HG03565 (cell line): ENCODE data around the gene RPTOR.
A peak's percentile ranks its signal among the peaks of the same experiment; 100 is the strongest.
"Not testable (repeated sequence)": the region's sequence is repeated elsewhere in the genome, so short reads cannot be mapped to it uniquely, and the experiment has no call there.

Source experiments
- ATAC-seq: cut with Tn5 transposase; IDR thresholded peaks from one replicate; pipeline ENCODE4 v1.9.1; 2021; ENCODE audit warnings: mild to moderate bottlenecking, moderate library complexity; ENCODE audit not compliant: unreplicated experiment

RPTOR gene

DNA sequence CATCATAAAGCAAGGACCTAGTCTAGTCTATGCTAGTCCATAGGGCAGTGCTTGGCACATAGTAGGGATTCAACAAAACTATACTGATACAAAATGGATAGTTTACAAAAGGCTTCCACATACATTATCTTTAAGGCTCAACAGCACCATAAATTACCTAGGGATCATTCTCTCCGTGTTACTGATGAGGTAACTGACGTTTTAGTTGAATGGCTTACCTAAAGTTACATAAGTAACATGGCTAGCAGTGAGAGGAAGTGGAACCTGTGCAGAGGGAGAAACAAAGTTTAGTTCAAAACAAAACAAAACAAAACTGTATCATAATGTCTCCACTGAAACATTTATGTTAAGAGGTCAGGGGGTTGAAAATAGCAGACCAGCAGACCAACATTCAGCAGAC is 7.9 kb downstream of the RPTOR start:
- no peak for ATAC-seq

DNA sequence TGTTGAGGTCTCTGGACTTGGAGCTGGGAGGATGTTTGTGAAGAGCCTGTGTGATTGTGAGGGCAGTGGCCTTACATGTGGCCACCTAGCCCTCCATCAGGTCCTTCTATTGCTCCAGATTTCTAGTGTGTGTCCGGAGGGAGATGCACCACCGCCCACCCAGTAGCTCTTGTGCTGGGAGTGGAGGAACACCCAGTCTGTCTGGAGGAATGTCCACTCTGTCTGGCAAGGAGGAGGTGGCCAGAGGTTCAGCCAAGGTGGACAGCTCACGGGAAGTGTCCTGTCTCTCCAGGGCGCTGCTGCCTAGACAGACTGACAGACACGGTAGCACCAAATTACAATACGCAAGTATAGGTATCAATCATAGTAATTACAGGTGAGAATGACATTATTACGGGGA is 10.6 kb downstream of the RPTOR start:
- ATAC-seq: no peak

DNA sequence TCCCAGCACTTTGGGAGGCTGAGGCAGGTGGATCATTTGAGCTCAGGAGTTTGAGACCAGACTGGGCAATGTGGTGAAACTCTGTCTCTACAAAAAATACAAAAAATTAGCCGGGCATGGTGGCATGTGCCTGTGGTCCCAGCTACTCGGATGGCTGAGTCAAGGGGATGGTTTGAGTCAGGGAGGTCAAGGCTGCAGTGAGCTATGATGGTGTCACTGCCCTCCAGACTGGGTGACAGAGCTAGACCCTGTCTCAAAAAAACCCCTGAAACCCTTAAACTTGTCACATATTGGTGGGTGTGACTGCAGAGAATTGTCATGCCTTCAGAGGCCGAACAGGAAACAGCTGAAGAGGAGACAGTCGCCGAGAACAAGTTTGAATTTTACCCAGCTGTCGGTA is 13.4 kb downstream of the RPTOR start:
- ATAC-seq: no peak

DNA sequence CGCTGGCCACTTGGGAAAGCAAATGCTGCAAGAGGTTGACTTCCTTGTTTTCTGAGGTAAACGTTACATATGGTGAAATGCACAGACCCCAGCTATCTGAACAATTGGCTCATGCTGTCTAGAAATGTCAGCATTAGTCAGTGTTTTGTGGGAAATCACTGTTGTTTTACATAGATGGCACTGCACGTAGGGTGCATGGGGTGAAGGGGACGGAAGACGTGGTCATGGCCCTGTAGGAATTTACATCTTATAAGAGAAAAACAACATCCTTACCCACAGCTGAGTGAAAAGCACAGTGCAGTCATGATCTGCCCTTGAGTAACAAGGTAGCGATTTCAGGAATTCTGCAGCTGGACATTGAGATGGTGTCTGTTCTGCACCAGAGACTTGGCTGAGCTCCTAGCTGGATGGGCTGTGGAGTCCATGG is 15.2 kb downstream of the RPTOR start:
- ATAC-seq: no peak

DNA sequence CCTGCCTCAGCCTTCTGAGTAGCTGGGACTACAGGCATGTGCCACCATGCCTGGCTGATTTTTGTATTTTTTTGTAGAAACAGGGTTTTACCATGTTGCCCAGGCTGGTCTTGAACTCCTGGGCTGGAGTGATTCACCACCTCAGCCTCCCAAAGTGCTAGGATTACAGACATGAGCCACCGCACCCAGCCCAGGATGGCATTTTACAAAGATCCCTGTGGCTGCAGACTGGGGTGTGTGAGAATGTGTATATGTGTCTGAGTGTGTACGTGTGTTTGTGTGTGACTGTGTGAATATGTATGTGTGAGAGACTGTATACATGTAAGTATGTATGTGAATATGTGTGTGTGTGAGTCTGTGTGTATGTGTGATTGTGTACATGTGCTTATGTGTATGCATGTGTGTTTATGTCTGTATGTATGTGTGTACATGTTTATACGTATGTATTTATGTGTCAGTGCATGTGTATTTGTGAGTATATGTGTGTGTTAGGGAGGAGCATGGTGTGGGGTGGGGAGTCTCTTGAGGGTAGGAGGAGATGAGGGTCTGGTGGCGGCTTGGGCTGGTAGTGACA is 17.0 kb downstream of the RPTOR start:
- no peak for ATAC-seq

DNA sequence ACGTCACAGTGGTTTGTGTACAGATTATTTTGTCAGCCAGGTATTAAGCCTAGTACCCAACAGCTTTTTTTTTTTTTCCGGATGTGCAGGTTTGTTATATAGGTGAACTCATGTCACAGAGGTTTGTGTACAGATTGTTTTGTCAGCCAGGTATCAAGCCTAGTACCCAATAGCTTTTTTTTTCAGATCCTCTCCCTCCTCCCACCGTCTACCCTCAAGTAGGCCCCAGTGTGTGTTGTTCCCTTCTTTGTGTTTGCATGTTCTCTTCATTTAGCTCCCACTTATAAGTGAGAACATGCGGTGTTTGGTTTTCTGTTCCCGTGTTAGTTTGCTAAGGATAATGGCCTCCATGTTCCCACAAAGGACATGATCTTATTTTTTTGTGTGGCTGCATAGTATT is 19.9 kb downstream of the RPTOR start:
- no peak for ATAC-seq

DNA sequence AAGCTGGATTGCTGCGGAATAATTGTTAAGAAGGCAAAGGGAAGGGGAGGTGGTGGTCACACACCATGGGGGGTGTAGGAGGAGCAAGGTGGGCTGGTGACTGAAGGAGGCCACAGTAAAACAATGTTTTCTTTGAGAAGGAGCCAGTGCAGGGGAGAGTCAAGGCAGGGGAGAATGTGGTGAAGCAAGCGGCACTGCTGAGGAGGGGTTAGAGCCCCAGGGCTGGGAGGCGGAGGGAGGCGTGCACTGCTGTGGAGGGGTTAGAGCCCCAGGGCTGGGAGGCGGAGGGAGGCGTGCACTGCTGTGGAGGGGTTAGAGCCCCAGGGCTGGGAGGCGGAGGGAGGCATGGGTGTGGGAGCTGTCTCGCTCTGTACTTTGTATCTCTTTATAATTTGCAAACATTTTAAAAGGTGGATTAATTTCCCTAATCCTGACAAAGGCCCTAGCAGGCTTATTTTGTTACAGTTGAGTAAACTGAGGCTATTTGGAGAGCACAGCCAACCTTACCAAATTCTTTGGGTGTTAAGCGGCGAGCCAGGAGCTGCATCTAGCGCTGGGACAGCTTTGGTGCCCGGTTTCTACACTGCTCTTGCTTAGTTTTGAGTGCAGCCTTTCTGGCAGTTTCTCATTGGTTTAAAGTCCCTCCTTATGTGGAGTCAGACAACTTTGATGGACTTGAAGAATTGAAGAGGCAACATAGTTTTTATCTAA is 20.9 kb downstream of the RPTOR start:
- ATAC-seq: no peak

DNA sequence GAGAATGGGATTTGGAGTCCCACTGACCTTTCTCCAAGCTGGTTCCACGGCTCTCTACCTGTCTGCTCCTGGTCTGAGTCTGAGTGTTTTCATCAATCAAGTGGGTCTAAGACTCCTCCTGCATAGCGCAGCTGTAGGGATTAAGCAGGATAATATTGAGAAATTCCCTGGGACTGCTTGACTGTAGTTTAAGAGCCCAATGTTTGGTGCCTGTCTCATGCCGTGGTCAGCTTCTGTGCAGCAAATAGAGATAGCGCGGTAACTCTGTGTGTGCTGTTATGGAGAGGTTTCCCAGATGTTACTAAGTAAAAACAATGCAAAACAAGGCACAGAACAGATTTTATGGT is 21.4 kb downstream of the RPTOR start:
- ATAC-seq: no peak

DNA sequence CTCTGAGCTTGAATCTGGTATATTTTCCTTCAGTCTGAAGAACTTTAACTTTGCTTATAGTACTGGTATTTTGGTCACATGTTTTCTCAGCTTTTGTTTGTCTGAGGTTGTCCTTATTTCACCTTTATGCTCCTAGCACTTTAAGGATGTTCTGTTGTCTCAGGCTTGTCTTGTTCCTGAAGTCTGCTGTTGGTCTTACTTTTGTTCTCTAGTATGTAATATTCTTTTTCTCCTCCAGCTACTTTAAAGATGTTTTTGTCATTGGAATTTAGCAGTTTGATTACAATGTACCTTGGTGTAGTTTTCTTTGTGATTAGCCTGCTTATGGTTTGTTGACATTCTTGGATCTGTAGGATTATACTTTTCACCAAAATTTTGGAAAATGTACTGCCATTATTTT is 23.6 kb downstream of the RPTOR start:
- no peak for ATAC-seq

DNA sequence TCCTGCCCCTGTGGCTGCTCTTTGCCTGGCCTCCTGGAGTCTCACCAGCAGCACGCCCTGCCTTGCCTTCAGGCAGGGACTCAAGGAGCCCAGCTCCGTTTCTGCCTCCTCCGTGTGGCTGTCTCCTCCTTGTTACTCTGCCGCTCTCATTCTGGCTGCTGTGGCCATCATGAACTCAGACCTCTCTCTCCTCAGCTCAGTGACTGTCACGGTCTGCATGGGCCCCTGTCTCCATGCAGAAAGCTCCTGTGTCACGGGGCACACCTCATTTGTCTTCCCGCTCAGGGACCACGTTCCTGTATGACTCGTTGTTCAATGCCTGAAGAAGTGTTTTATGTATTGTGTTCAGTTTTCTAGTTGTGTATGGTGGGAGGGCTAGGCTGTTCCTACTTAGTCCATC is 25.3 kb downstream of the RPTOR start:
- ATAC-seq: no peak

DNA sequence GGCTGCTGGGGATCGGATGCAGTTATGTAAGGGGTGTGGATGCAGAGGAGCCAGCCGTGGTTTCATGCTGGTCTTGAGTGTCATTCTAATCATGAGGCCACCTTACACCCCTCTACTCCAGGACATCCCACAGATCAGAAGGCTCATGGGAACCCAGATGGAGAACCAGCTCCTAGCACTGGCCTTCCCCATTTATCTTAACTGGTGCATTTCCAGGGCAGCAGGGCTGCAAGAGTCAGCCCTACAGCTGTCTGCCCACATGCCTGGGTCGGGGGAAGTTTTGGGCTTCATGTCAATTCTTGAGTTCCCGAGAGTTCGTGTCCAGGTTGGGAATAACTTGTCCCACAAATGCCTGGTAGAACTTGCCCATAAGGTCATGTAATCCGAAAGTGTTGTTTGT is 29.1 kb downstream of the RPTOR start:
- no peak for ATAC-seq

DNA sequence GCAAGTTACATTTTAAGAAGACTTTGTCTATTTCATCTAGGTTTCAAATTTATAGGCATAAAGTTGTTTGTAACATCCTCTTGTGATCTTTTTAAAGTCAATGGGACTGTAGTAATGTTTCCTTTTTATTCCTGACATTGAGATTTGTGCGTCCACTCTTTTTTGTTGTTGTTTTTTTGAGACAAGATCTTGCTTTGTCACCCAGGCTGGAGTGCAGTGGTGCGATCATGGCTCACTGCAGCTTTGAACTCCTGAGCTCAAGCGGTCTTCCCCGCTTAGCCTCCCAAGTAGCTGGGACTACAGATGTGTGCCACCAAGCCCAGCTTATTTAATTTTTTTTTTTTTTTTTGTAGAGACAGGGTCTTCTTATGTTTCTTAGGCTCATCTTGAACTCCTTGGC is 29.9 kb downstream of the RPTOR start:
- no peak for ATAC-seq

DNA sequence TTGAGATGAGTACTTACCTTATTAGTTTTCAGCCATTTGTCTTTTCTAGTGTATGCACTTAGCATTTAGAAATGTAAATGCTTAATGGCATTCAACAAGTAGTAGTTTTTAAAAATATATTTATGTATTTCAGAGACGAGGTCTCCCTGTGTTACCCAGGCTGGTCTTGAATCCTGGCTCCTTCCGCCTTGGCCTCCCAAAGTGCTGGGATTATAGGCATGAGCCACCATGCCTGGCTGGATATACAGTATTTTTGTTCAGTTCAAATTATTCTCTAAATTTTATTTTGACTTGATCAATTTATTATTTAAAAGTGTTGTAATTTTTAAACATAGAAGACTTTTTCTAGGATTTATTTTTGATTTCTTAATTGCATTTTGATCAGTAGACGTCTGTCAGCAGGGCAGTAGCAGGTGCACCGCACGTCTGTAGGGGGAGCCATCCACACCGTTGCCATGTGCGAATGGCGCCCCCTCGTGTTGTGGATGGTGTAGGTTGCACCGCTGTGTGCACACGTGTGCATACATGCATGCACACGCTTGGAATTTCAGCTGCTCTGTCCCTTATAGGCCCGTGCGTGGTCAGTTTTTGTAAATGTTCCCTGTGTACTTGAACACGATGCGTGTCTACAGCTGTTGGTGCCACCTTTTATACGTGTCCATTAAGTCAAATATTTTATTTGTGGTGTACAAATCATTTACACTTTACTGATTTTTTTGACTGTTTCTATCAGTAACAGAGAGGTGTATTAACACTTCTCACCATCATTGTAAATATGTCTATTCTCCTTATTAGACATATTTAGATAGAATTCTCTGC is 30.6 kb downstream of the RPTOR start:
- peak; percentile 89 for ATAC-seq

DNA sequence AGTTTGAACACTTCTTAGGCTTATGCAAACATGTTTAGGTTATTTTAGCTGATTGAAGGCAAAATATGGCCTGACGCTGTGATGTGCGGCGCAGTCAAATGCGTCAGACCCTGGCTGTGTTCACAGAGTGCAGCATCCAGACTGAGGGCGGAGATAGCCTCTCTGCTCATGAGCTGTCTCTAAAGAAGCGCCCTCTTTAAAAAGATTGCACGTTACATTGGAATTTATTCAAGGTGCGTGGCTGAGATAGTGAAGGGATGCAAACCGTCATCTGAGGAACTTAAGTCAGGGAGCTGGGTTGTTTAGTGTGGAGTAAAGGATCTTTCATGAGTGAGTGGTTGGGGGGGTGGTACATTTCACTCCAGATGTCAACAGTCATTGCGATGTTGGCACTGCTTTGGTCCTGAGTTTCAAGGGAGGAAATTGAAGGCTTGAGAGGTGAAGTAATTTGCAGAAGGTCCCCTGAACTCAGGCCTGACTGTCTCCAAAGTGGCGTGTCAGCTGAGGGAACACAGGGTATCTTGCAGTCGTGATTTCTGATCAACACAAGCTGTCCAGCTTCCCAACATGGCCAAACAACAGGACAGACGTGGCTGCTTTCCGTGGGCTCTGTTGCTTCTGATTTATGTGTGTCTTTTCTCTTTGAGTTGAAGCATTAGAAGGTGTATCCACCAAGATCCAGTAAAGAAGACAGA is 33.4 kb downstream of the RPTOR start:
- ATAC-seq: no peak

DNA sequence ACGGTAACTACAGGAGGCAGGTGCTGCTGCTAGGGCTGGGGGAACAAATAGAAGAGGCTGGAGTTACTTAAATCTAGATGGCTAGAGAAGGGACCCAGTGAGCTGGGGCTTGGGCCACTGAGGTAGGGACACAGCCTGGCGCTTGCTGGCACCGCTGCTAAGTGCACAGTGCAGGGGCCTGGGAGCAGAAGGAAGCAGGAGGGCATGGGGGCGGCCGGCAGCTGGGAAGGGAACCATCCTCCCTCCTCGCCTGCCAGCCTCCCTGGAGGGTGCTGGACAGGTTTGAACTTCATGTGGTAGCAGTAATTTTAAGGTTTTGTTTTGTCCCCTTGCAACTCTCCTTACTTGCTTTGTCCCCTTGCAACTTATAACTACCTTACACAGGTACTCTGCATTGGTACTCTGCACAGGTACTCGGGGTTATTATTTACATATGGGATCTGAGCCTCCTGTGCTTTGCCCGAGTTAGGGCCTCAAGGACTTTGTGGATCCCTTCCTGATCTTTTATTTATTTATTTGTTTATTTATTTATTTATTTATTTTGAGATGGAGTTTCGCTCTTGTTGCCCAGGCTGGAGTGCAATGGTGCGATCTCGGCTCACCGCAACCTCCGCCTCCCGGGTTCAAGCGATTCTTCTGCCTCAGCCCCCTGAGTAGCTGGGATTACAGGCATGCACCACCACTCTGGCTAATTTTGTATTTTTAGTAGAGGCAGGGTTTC is 34.2 kb downstream of the RPTOR start:
- ATAC-seq: not testable (repeated sequence)

DNA sequence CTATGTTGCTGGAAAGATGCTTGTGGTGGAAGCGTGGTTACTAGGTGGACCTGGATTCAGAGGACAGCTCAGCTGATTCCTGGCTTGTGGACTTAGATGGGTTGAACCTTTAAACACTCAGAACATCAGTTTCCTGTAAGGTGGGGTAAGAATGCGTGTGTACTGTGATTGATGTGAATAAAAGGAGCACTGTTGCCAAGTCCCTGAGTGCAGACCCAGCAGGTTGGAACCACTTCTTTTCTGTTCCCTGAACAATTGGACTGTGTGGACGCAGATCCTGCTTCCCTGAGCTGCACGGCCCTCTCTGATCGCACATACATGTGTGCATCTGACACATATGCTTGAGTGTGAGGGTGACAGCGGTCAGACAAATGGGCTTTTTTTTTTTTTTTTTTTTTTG is 37.5 kb downstream of the RPTOR start:
- no peak for ATAC-seq

DNA sequence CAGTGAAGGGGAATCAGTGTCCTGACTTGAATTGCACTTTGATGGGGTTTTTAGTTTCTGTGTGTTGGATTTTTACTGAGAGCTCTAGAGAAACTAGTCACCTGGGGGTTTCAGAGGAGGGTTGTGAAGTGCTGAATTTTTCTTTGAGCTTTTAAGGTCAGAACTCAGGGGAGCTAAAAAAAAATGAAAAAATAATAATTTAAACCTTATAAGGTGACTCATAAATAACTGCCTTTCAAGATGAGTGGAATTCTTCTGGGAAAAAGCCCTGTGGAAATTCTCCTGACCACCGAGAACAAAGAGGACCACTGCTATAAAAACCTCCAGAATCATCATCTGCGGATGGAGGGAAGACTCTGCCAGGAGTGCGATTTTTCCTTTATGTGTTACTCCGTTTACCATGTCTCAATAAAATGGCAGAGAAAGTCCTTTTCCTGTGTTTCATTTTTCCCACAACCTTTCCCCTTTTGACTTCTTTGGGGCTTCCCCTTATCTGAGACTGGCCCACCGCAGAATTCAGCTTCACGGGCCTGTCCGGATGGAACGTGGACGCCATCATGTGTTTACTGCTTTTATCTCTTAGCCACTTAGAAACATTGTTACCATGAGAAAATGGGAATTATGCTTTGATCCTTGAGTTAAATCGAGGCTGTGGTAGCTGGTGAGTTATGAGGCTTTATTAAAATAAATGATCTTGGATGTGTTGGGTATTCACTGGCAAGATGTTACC is 39.7 kb downstream of the RPTOR start:
- no peak for ATAC-seq

DNA sequence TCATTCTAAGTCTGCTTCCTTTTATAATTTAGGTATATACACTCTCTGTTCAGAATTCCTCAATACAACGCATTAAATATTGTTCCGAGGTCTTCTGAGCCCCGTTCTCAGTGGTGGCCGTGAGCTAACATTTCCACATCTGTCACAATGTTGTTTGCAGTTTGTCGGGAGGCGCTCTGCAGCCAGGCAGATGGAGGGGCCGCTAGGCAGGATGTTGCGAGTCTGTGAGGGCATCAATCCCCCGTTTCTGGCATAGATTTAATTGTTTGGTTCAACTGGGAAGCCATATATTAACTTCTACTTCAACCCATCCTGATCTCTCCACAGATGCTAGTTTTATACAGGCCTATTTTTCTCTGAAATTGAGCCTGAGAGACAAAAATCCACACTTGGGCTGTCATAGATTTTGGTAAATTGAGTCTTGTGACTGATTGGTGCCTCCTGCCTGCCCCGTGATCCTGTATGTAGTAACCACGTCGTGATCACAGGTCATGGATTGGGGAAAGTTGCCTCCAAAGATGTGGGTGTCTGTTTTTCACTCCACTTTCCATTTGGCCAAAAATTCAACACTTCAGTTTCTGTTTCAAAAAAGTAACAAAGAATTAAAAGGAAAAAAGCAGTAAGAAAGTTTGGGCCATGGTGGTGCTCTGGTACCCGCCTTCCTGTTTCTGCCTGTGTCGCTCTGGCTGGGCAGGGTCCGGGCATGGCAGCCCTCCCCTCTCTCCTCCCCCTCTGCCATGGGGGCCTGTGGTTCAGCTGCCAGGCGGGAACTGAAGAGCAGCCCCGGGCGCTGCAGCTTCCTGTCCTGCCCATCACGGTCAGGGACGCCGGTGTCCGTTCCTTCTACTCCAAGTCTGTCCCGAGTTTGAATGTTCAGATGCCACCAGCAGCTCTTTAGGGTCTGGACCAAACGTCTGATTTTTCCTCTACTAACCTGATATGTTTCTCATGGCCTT is 41.5 kb downstream of the RPTOR start:
- ATAC-seq: no peak

DNA sequence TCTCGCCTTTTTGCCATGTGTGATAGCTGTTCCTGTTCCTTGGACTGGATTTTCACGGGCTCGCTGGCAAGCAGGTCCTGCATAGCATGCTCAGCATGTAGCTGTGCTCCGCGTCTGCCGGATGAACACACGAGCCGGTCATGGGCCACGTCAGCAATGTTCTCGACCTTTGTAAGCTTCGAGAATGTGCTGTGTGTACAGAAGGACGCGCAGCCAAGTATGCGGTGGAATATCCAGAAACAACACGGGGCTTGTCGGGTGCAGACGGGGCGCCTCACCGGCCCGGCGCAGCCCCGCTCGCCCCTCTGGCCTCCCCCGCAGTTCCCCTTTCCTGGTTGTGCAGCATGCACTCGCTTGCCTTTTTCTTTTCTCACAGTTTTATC is 42.2 kb downstream of the RPTOR start:
- no peak for ATAC-seq
